ENCODE data around the gene EFCAB11.

The EFCAB11 gene

DNA sequence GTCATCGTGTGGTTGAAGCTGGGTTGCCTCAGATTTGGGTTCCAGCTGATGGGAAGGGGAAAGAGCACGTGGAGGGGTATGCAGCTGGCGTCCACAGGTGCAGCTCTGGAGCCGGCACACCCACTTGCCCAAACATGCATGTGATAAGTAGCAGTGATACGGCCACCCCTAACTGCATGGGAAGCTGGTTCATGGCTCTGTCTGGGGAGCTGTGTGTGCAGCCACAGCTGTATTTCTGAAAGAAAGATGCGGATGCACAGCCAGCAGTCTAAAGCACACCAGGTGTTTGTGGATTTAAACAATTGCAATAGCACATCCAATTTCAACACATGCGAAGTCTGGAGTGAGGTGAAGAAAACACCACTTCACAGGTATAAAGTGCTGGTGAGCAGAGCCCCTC lies 181.4 kb downstream of the EFCAB11 start:
- Histone ChIP-seq H3K4me3 (ENCODE audit: insufficient read length, low read depth) (no peak overlapping the region), H3K4me1 (ENCODE audit: insufficient read depth, insufficient read length) (peaks cover 8% of the 10 kb centered on the region), H3K9ac (ENCODE audit: insufficient read length, low read depth) (no peak overlapping the region), H3K9me3 (ENCODE audit: insufficient read depth, low read length) (no peaks in the 10 kb centered on the region), H3K36me3 (ENCODE audit: insufficient read depth, insufficient read length, low read length) (no peaks in the 10 kb centered on the region), H3K27me3 (ENCODE audit: insufficient read depth, insufficient read length) (no peaks in the 10 kb centered on the region)
- TF ChIP-seq SUZ12 (IDR thresholded peaks at IDR 0.05; ENCODE audit: extremely low read depth, insufficient read depth, insufficient read length) = no peak
- no peak for TF ChIP-seq YY1 (IDR thresholded peaks at IDR 0.05; ENCODE audit: insufficient read depth, insufficient read length)
- TF ChIP-seq ZNF274 (IDR thresholded peaks at IDR 0.05; ENCODE audit: low read depth, low read length) = no peak
- no peak for DNase-seq (ENCODE audit: low read depth, low spot score)

DNA sequence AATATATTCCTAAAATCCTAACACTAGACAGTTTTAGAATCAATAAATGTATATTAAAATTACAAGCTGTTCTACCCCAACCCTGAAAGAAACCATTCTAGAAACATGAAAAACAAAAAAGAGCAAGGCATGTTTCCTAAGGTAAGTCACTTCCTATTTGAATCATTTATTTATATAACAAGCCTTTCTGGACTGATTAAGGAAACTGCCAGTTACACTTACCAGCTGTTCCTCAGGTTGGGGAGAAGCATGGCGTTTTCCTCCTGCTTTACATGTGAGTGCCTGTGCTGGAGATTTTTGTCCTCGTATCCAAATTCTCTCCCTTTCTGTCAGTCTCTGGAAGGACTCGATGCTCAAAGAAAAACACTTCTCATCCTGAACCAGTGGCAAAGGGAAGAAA lies 183.3 kb downstream of the EFCAB11 start:
- Histone ChIP-seq H3K4me1 (ENCODE audit: insufficient read depth, insufficient read length) (peaks cover 8% of the 10 kb centered on the region), H3K4me3 (ENCODE audit: insufficient read length, low read depth) (no peak overlapping the region)

GRCh38 chr14:89767861-89768268 lies 186.7 kb downstream of the EFCAB11 start:
- Histone ChIP-seq H3K27me3 (ENCODE audit: insufficient read depth, insufficient read length) (no peaks in the 10 kb centered on the region), H3K4me1 (ENCODE audit: insufficient read depth, insufficient read length) (no peaks in the 10 kb centered on the region), H3K36me3 (ENCODE audit: insufficient read depth, insufficient read length, low read length) (no peaks in the 10 kb centered on the region), H3K4me3 (ENCODE audit: insufficient read length, low read depth) (no peak overlapping the region), H3K9ac (ENCODE audit: insufficient read length, low read depth) (no peak overlapping the region), H3K9me3 (ENCODE audit: insufficient read depth, low read length) (no peaks in the 10 kb centered on the region)
- no peak for DNase-seq (ENCODE audit: low read depth, low spot score)
- no peak for TF ChIP-seq YY1 (IDR thresholded peaks at IDR 0.05; ENCODE audit: insufficient read depth, insufficient read length)
- no peak for TF ChIP-seq ZNF274 (IDR thresholded peaks at IDR 0.05; ENCODE audit: low read depth, low read length)
- TF ChIP-seq SUZ12 (IDR thresholded peaks at IDR 0.05; ENCODE audit: extremely low read depth, insufficient read depth, insufficient read length) = no peak

More for the DNA sequence above, 183.3 kb downstream of the EFCAB11 start:
- no peak overlapping the region for H3K9ac ChIP-seq (ENCODE audit: insufficient read length, low read depth)
- no peak for DNase-seq (ENCODE audit: low read depth, low spot score)
- no peaks in the 10 kb centered on the region for H3K36me3 ChIP-seq (ENCODE audit: insufficient read depth, insufficient read length, low read length)
- no peaks in the 10 kb centered on the region for H3K9me3 ChIP-seq (ENCODE audit: insufficient read depth, low read length)
- TF ChIP-seq YY1 (IDR thresholded peaks at IDR 0.05; ENCODE audit: insufficient read depth, insufficient read length) (no peak), SUZ12 (IDR thresholded peaks at IDR 0.05; ENCODE audit: extremely low read depth, insufficient read depth, insufficient read length) (no peak), ZNF274 (IDR thresholded peaks at IDR 0.05; ENCODE audit: low read depth, low read length) (no peak)
- no peaks in the 10 kb centered on the region for H3K27me3 ChIP-seq (ENCODE audit: insufficient read depth, insufficient read length)

DNA sequence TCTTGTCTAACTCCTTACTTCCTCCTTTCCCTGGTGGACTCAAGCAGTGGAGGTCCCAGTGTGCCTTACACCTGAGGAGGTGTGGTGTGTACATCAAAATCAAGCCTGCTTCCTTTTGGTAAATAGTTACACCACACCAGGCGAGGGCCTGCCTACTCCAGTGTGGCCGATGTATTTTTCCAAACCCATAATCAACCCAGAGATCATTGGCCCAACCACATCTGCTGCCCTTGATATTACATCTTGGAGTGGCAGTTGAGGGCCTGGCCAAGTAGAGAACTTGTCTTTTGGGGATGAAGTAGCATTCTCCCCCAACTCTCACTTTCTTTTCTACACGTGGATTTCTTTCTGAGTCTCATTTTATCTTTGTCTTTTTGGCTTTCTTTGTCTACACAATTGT lies 187.4 kb downstream of the EFCAB11 start:
- DNase-seq (ENCODE audit: low read depth, low spot score) = no peak
- no peaks in the 10 kb centered on the region for H3K27me3 ChIP-seq (ENCODE audit: insufficient read depth, insufficient read length)
- no peaks in the 10 kb centered on the region for H3K4me1 ChIP-seq (ENCODE audit: insufficient read depth, insufficient read length)
- no peaks in the 10 kb centered on the region for H3K9me3 ChIP-seq (ENCODE audit: insufficient read depth, low read length)
- no peaks in the 10 kb centered on the region for H3K36me3 ChIP-seq (ENCODE audit: insufficient read depth, insufficient read length, low read length)
- H3K4me3 ChIP-seq (ENCODE audit: insufficient read length, low read depth) = no peak overlapping the region
- H3K9ac ChIP-seq (ENCODE audit: insufficient read length, low read depth) = no peak overlapping the region
- TF ChIP-seq SUZ12 (IDR thresholded peaks at IDR 0.05; ENCODE audit: extremely low read depth, insufficient read depth, insufficient read length) = no peak
- no peak for TF ChIP-seq YY1 (IDR thresholded peaks at IDR 0.05; ENCODE audit: insufficient read depth, insufficient read length)
- TF ChIP-seq ZNF274 (IDR thresholded peaks at IDR 0.05; ENCODE audit: low read depth, low read length) = no peak

GRCh38 chr14:89765346-89765745 lies 189.2 kb downstream of the EFCAB11 start:
- Histone ChIP-seq H3K9ac (ENCODE audit: insufficient read length, low read depth) (no peak overlapping the region), H3K4me3 (ENCODE audit: insufficient read length, low read depth) (no peak overlapping the region), H3K9me3 (ENCODE audit: insufficient read depth, low read length) (no peaks in the 10 kb centered on the region), H3K36me3 (ENCODE audit: insufficient read depth, insufficient read length, low read length) (no peaks in the 10 kb centered on the region), H3K27me3 (ENCODE audit: insufficient read depth, insufficient read length) (no peaks in the 10 kb centered on the region), H3K4me1 (ENCODE audit: insufficient read depth, insufficient read length) (no peaks in the 10 kb centered on the region)
- no peak for DNase-seq (ENCODE audit: low read depth, low spot score)
- TF ChIP-seq SUZ12 (IDR thresholded peaks at IDR 0.05; ENCODE audit: extremely low read depth, insufficient read depth, insufficient read length) (no peak), ZNF274 (IDR thresholded peaks at IDR 0.05; ENCODE audit: low read depth, low read length) (no peak), YY1 (IDR thresholded peaks at IDR 0.05; ENCODE audit: insufficient read depth, insufficient read length) (no peak)

GRCh38 chr14:89760086-89760485 lies 194.4 kb downstream of the EFCAB11 start:
- Histone ChIP-seq H3K9ac (ENCODE audit: insufficient read length, low read depth) (no peak overlapping the region), H3K36me3 (ENCODE audit: insufficient read depth, insufficient read length, low read length) (no peaks in the 10 kb centered on the region), H3K9me3 (ENCODE audit: insufficient read depth, low read length) (peaks cover 9% of the 10 kb centered on the region; the same call in 1 of the 2 replicates), H3K27me3 (ENCODE audit: insufficient read depth, insufficient read length) (no peaks in the 10 kb centered on the region), H3K4me3 (ENCODE audit: insufficient read length, low read depth) (no peak overlapping the region), H3K4me1 (ENCODE audit: insufficient read depth, insufficient read length) (no peaks in the 10 kb centered on the region)
- no peak for TF ChIP-seq SUZ12 (IDR thresholded peaks at IDR 0.05; ENCODE audit: extremely low read depth, insufficient read depth, insufficient read length)
- no peak for TF ChIP-seq YY1 (IDR thresholded peaks at IDR 0.05; ENCODE audit: insufficient read depth, insufficient read length)
- TF ChIP-seq ZNF274 (IDR thresholded peaks at IDR 0.05; ENCODE audit: low read depth, low read length) = no peak
- DNase-seq (ENCODE audit: low read depth, low spot score) = no peak

DNA sequence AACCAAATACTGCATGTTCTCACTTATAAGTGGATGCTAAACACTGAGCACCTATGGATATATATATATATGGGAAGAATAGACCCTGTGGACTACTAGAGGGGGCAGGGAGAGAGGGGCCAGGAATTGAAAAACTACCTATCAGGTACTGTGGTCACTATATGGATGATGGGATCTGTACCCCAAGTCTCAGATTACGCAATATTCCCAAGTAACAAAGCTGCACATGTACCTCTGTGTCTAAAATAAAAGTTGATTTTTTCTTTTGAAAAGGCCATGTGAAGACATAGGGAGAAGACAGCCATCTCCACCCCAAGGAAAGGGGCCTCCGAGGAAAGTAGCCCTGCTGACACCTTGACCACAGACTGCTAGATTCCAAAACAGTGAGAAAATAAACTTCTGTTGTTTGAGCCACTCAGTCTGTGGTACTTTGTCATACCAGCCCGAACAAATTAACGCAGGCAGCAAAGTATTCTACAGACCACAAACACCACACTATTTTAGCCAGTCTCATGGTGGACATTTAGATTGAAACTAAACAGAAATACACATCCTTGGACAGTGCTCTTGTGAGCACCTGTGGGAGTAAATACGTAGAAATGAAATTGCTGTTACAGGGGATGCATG lies 197.1 kb downstream of the EFCAB11 start:
- Histone ChIP-seq H3K4me3 (ENCODE audit: insufficient read length, low read depth) (no peak overlapping the region), H3K27me3 (ENCODE audit: insufficient read depth, insufficient read length) (no peaks in the 10 kb centered on the region), H3K4me1 (ENCODE audit: insufficient read depth, insufficient read length) (no peaks in the 10 kb centered on the region), H3K9ac (ENCODE audit: insufficient read length, low read depth) (no peak overlapping the region), H3K9me3 (ENCODE audit: insufficient read depth, low read length) (peaks cover 10% of the 10 kb centered on the region; the same call in 1 of the 2 replicates), H3K36me3 (ENCODE audit: insufficient read depth, insufficient read length, low read length) (no peaks in the 10 kb centered on the region)
- no peak for TF ChIP-seq ZNF274 (IDR thresholded peaks at IDR 0.05; ENCODE audit: low read depth, low read length)
- no peak for TF ChIP-seq SUZ12 (IDR thresholded peaks at IDR 0.05; ENCODE audit: extremely low read depth, insufficient read depth, insufficient read length)
- TF ChIP-seq YY1 (IDR thresholded peaks at IDR 0.05; ENCODE audit: insufficient read depth, insufficient read length) = no peak
- no peak for DNase-seq (ENCODE audit: low read depth, low spot score)
